COR-L47 (cell line): Measurements from ENCODE around the gene ADH1B.
"Not testable (repeated sequence)": the region's sequence is repeated elsewhere in the genome, so short reads cannot be mapped to it uniquely, and the experiment has no call there.

Experiments
- DNase-seq: peaks from one replicate; lab custom pipeline; 2025; lab: John Stamatoyannopoulos, UW

ADH1B gene

GRCh38 chr4:99321241-99322191 is at the start of gene ADH1B:
ADH1B (minus strand) TSS chr4:99321401; CDS start chr4:99321331, 70 bp downstream.
- no peak for DNase-seq

- not testable (repeated sequence) for DNase-seq
Observed at GRCh38 chr4:99367817-99368216, 46.6 kb upstream of the ADH1B start.

GRCh38 chr4:99366491-99366890 is 45.3 kb upstream of the ADH1B start:
- DNase-seq = no peak

- no peak for DNase-seq
Observed at GRCh38 chr4:99362768-99363167, 41.6 kb upstream of the ADH1B start.

- DNase-seq = no peak
Observed at GRCh38 chr4:99361899-99362275, 40.7 kb upstream of the ADH1B start.

- DNase-seq = no peak
Observed at GRCh38 chr4:99361268-99361898, 40.2 kb upstream of the ADH1B start.

- no peak for DNase-seq
Observed at GRCh38 chr4:99359480-99360204, 38.4 kb upstream of the ADH1B start.

GRCh38 chr4:99357948-99358347 is 36.7 kb upstream of the ADH1B start:
- DNase-seq = no peak

GRCh38 chr4:99356992-99357391 is 35.8 kb upstream of the ADH1B start:
- no peak for DNase-seq

GRCh38 chr4:99356149-99356548 is 34.9 kb upstream of the ADH1B start:
- not testable (repeated sequence) for DNase-seq

- no peak for DNase-seq
Observed at GRCh38 chr4:99352602-99353537, 31.7 kb upstream of the ADH1B start, which contains the start of gene ADH1C. ADH1C (minus strand) TSS chr4:99352746; CDS start chr4:99352675, 71 bp downstream.

- no peak for DNase-seq
Observed at GRCh38 chr4:99351487-99351886, 30.3 kb upstream of the ADH1B start.

GRCh38 chr4:99349338-99349737 is 28.1 kb upstream of the ADH1B start:
- no peak for DNase-seq

- not testable (repeated sequence) for DNase-seq
Observed at GRCh38 chr4:99342624-99343023, 21.4 kb upstream of the ADH1B start.

GRCh38 chr4:99341426-99341825 is 20.2 kb upstream of the ADH1B start:
- DNase-seq = no peak

- DNase-seq = no peak
Observed at GRCh38 chr4:99339172-99339571, 18.0 kb upstream of the ADH1B start.

- no peak for DNase-seq
Observed at GRCh38 chr4:99336553-99336952, 15.4 kb upstream of the ADH1B start.

- no peak for DNase-seq
Observed at GRCh38 chr4:99334880-99335279, 13.7 kb upstream of the ADH1B start.

- DNase-seq = no peak
Observed at GRCh38 chr4:99330648-99331047, 9.4 kb upstream of the ADH1B start.

GRCh38 chr4:99329876-99330275 is 8.7 kb upstream of the ADH1B start:
- DNase-seq = no peak

GRCh38 chr4:99324979-99325378 is 3.8 kb upstream of the ADH1B start:
- DNase-seq = no peak
